ENCODE results near the gene ARHGAP42. TPM values are rescaled to one million over a fixed set of nuclear protein-coding genes. Genes with fewer than 3 reads are reported as not detected.

The ARHGAP42 gene
- total and polyA plus RNA-seq, 9 donors: 4.3 to 11.8 (median 7.0) TPM

DNA sequence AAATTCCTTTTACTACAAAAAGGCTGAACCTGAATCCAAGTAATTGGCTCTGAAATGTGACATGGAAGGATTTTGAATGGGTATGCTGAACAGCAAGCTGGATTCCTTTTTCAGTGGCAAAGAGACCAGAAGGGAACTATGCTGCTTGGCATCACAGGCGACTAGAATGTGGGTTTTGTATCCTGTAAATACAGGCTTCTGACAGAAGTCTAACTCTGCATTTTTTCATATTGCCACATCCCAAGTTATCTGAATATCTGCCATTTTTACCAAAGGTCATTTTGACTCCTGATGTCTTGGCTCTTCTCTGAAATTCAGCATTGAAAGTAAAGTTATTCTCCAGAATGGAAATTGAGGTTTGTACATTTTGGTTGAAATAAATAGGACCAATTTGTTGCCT, 145.7 kb downstream of the ARHGAP42 start:
- Histone ChIP-seq H3K27ac (no peak overlapping the region), H3K4me3 (no peak overlapping the region), H3K4me1 (ENCODE audit: insufficient read depth) (peaks cover 6% of the 10 kb centered on the region), H3K27me3 (no peaks in the 10 kb centered on the region), H3K36me3 (no peaks in the 10 kb centered on the region), H3K9me3 (no peaks in the 10 kb centered on the region)
- intact Hi-C loops (cut with DNase I): no loop called here
- TF ChIP-seq EP300 (IDR thresholded peaks at IDR 0.05): no peak
- TF ChIP-seq, protein P1, sequence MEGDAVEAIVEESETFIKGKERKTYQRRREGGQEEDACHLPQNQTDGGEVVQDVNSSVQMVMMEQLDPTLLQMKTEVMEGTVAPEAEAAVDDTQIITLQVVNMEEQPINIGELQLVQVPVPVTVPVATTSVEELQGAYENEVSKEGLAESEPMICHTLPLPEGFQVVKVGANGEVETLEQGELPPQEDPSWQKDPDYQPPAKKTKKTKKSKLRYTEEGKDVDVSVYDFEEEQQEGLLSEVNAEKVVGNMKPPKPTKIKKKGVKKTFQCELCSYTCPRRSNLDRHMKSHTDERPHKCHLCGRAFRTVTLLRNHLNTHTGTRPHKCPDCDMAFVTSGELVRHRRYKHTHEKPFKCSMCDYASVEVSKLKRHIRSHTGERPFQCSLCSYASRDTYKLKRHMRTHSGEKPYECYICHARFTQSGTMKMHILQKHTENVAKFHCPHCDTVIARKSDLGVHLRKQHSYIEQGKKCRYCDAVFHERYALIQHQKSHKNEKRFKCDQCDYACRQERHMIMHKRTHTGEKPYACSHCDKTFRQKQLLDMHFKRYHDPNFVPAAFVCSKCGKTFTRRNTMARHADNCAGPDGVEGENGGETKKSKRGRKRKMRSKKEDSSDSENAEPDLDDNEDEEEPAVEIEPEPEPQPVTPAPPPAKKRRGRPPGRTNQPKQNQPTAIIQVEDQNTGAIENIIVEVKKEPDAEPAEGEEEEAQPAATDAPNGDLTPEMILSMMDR (IDR thresholded peaks at IDR 0.05): no peak
- TF ChIP-seq POLR2A (IDR thresholded peaks at IDR 0.05): no peak
- WGBS, 3 donors: 93 to 98% (median 93%) methylated on average over 1 of the region's 1 CpG
- DNase-seq: no peak

DNA sequence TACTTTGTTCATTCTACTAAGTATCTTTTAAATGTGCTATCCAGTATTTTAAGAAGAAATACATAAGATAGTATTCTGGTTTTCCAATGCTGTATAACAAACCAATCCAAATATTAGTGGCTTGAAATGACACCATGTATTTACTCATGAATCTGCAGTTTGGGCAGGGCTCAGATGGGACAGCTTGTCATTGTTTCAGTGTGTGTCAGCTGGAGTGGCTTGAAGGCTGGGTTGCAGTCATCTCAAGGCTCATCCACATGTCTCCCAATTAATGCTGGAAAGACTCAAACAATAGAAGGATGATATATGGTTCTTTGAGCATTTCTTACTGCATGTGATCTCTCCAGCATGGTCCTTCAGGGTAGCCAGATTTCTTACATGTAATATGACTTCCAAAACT, 146.2 kb downstream of the ARHGAP42 start:
- H3K4me3 ChIP-seq: no peak overlapping the region

DNA sequence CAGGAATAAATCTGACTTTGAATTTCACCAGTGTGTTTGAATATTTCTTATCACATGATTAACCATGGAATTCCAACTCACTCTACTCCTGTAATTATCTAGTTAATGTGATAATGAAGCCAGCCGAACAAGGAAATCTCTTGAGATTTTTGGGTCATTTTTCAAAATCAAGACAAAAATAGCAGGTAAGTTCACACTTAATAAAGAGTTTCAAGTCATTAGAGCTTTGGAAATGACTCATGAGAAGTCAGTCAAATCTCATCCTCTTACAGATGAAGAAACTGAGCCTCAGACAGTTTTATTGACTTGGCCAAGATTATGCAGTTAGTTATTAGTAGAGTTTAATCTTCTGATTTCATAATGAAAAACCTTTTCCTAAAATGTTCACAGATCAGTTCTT, 148.8 kb downstream of the ARHGAP42 start:
- H3K4me1 ChIP-seq (ENCODE audit: insufficient read depth): peaks cover 4% of the 10 kb centered on the region
- no peak overlapping the region for H3K4me3 ChIP-seq
- H3K27me3 ChIP-seq: no peaks in the 10 kb centered on the region
- no peak overlapping the region for H3K27ac ChIP-seq
- intact Hi-C loops (cut with DNase I): no loop called here
- no peaks in the 10 kb centered on the region for H3K9me3 ChIP-seq
- WGBS, 3 donors: 64 to 69% (median 68%) methylated on average over 1 of the region's 1 CpG
- TF ChIP-seq POLR2A (IDR thresholded peaks at IDR 0.05) (no peak), EP300 (IDR thresholded peaks at IDR 0.05) (no peak)
- TF ChIP-seq, protein P1 (IDR thresholded peaks at IDR 0.05): no peak
- no peak for DNase-seq
- no peaks in the 10 kb centered on the region for H3K36me3 ChIP-seq

More for the DNA sequence above, 146.2 kb downstream of the ARHGAP42 start:
- Histone ChIP-seq H3K4me1 (ENCODE audit: insufficient read depth) (peaks cover 6% of the 10 kb centered on the region), H3K36me3 (no peaks in the 10 kb centered on the region), H3K27ac (no peak overlapping the region), H3K9me3 (no peaks in the 10 kb centered on the region), H3K27me3 (no peaks in the 10 kb centered on the region)
- no peak for DNase-seq
- intact Hi-C loops (cut with DNase I): no loop called here
- TF ChIP-seq, protein P1 (IDR thresholded peaks at IDR 0.05): no peak

DNA sequence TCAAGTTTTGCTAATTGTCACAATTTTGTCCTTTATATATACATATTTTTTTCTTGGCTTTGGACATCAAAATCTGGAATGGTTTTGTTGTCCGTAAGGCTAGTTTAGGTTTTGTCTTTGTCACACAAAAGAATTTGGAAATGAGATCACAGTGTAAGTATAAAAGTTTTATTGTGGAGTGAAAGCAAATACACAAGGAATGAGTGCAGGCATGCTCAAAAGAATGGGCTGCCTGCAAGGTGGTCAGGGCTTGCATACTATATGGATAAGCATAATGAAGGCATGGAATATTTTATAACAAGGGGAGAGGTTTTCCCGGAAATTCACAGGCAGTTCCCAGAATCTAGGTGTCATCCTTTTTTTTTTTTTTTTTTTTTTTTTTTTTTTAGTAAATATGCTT, 150.2 kb downstream of the ARHGAP42 start:
- Histone ChIP-seq H3K9me3 (no peaks in the 10 kb centered on the region), H3K27ac (no peak overlapping the region), H3K36me3 (no peaks in the 10 kb centered on the region), H3K4me3 (no peak overlapping the region), H3K4me1 (ENCODE audit: insufficient read depth) (no peaks in the 10 kb centered on the region), H3K27me3 (no peaks in the 10 kb centered on the region)
- DNase-seq: no peak
- WGBS, 3 donors: 91 to 94% (median 94%) methylated on average over 2 of the region's 2 CpGs
- intact Hi-C loops (cut with DNase I): no loop called here
- no peak for TF ChIP-seq POLR2A (IDR thresholded peaks at IDR 0.05)
- TF ChIP-seq EP300 (IDR thresholded peaks at IDR 0.05): no peak

DNA sequence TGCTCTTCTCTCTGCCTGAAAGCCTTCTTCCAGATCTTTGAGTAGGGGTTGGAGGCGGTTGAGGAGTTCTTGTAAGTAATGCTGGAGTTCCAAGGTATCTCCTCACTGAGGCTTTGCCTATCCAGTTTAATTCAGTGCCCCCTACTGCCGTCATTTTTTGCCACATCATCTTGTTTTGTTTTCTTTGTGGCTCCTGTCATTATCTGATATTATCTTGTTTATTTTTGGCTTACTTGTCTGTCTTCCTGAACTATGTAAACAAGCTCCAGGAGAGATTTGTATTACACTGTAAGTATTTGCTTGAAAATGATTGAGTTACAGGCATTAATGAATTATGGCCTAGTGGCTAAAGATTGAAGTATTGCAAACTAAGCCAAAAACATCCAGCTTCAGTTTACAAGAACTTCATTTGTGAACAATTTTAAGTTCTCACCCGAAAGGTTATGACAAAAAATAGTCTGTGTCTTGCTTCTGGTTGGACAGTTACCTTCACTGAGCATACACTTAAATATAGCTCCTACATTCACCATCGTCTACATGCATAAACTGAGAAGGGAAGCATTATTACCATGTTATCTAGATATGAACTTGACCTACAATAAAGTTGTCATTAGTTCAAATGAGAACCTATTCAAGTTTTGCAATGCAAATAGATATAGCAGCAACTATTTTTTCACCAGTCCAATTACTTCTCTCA, 154.8 kb downstream of the ARHGAP42 start:
- Histone ChIP-seq H3K9me3 (no peaks in the 10 kb centered on the region), H3K36me3 (no peaks in the 10 kb centered on the region), H3K27ac (no peak overlapping the region), H3K4me1 (ENCODE audit: insufficient read depth) (no peaks in the 10 kb centered on the region), H3K4me3 (no peak overlapping the region), H3K27me3 (no peaks in the 10 kb centered on the region)
- TF ChIP-seq, protein P1 (IDR thresholded peaks at IDR 0.05): no peak
- TF ChIP-seq POLR2A (IDR thresholded peaks at IDR 0.05): no peak
- TF ChIP-seq EP300 (IDR thresholded peaks at IDR 0.05): no peak
- intact Hi-C loops (cut with DNase I): no loop called here
- DNase-seq: no peak
- 86 to 91% (median 90%) methylated on average over 4 of the region's 4 CpGs for WGBS, 3 donors

Data from ovary (tissue), 9 donors.